Cortex of kidney (tissue), 1 donor: ENCODE measurements around the gene CXCR5.
"Not testable (repeated sequence)": the region's sequence is repeated elsewhere in the genome, so short reads cannot be mapped to it uniquely, and the experiment has no call there.

Experiments used
- DNase-seq: peaks from one replicate; lab custom pipeline; 2025; lab: John Stamatoyannopoulos, UW

The CXCR5 gene

GRCh38 chr11:118883368-118884071 is at the start of gene CXCR5:
Gene CXCR5, plus strand, starts transcription at chr11:118883892. Its CDS starts 50 bp downstream, at chr11:118883942.
- no peak for DNase-seq

- DNase-seq, result no peak
These were observed 49.2 kb upstream of the CXCR5 start for GRCh38 chr11:118834427-118835028.

- DNase-seq, result no peak
These were observed 45.8 kb upstream of the CXCR5 start for GRCh38 chr11:118837868-118838267.

- DNase-seq, result no peak
These were observed 44.7 kb upstream of the CXCR5 start for GRCh38 chr11:118838905-118839553.

GRCh38 chr11:118841469-118842242 is 42.0 kb upstream of the CXCR5 start:
- no peak for DNase-seq

GRCh38 chr11:118842369-118842768 is 41.3 kb upstream of the CXCR5 start:
- DNase-seq, result no peak

GRCh38 chr11:118842843-118843242 is 40.8 kb upstream of the CXCR5 start:
- not testable (repeated sequence) for DNase-seq

GRCh38 chr11:118843565-118843964 is 40.1 kb upstream of the CXCR5 start:
- DNase-seq, result no peak

GRCh38 chr11:118845369-118845768 is 38.3 kb upstream of the CXCR5 start:
- DNase-seq, result no peak

GRCh38 chr11:118846181-118846935 is 37.3 kb upstream of the CXCR5 start:
- DNase-seq, result no peak

GRCh38 chr11:118849825-118850224 is 33.9 kb upstream of the CXCR5 start:
- DNase-seq, result no peak

- no peak for DNase-seq
These were observed 31.7 kb upstream of the CXCR5 start for GRCh38 chr11:118851970-118852369.

- DNase-seq, result no peak
These were observed 30.0 kb upstream of the CXCR5 start for GRCh38 chr11:118853678-118854077.

GRCh38 chr11:118856314-118856713 is 27.4 kb upstream of the CXCR5 start:
- DNase-seq, result no peak

GRCh38 chr11:118857385-118857784 is 26.3 kb upstream of the CXCR5 start:
- DNase-seq, result no peak

- no peak for DNase-seq
These were observed 23.7 kb upstream of the CXCR5 start for GRCh38 chr11:118859973-118860372.

GRCh38 chr11:118868659-118869058 is 15.0 kb upstream of the CXCR5 start:
- DNase-seq, result no peak

GRCh38 chr11:118870396-118871343 is 13.0 kb upstream of the CXCR5 start:
- DNase-seq, result no peak

GRCh38 chr11:118872403-118872821 is 11.3 kb upstream of the CXCR5 start:
- DNase-seq, result no peak

- no peak for DNase-seq
These were observed 9.9 kb upstream of the CXCR5 start for GRCh38 chr11:118873804-118874203.

GRCh38 chr11:118876286-118876685 is 7.4 kb upstream of the CXCR5 start:
- DNase-seq, result no peak
